ENCODE data around the gene RASSF7.

- TF ChIP-seq EZH2phosphoT487 (IDR thresholded peaks at IDR 0.05; ENCODE audit: insufficient read depth, low read depth) (no peak), EZH2 (IDR thresholded peaks at IDR 0.05; ENCODE audit: insufficient read depth, poor library complexity, severe bottlenecking) (no peak)
These were observed 20.6 kb downstream of the RASSF7 start for GRCh38 chr11:581342-581741.

Measured in GM23248 (cell line).